Keratinocyte (primary cell): ENCODE data around the gene SCAPER. TPM values are rescaled to one million over a fixed set of nuclear protein-coding genes. Genes with fewer than 3 reads are reported as not detected.

Experiments used
- DNase-seq: peaks from one replicate; pipeline ENCODE4 v3.0.0-alpha.2; 2011; ENCODE audit warnings: low read depth, missing footprints, low spot score
- FAIRE-seq: peaks from 2 replicates; lab custom pipeline; 2011; peaks lifted over from hg19 to GRCh38; lab: Jason Lieb, UNC
- H2AFZ ChIP-seq: 2 replicates; pipeline ENCODE4 v1.6.0; 2012; ENCODE audit warnings: low read length, control low read depth, inconsistent platforms; ENCODE audit not compliant: control insufficient read depth
- H3K27ac ChIP-seq: 2 replicates; pipeline ENCODE4 v1.5.1; 2011; ENCODE audit warnings: low read length; ENCODE audit not compliant: control insufficient read depth, insufficient read depth
- H3K27me3 ChIP-seq: 3 replicates; pipeline ENCODE4 v1.6.0; 2011; ENCODE audit warnings: low read length; ENCODE audit not compliant: control insufficient read depth, insufficient read depth; ENCODE audit errors: extremely low read depth
- H3K36me3 ChIP-seq, 2 experiments: 2 replicates in 1 of 2; 3 replicates in 1 of 2; pipeline ENCODE4 v1.5.1; 2011; ENCODE audit warnings: low read length in 2 of 2, mild to moderate bottlenecking in 1 of 2; ENCODE audit not compliant: control insufficient read depth in 2 of 2, insufficient read depth in 2 of 2; ENCODE audit errors: extremely low read depth in 1 of 2
- H3K4me1 ChIP-seq: 3 replicates; pipeline ENCODE4 v1.5.1; 2011; ENCODE audit warnings: low read length; ENCODE audit not compliant: control insufficient read depth, insufficient read depth; ENCODE audit errors: extremely low read depth
- H3K4me2 ChIP-seq: 3 replicates; pipeline ENCODE4 v1.6.0; 2011; ENCODE audit warnings: low read depth, low read length; ENCODE audit not compliant: control insufficient read depth, insufficient read depth; ENCODE audit errors: extremely low read depth
- H3K4me3 ChIP-seq, 3 experiments: fragments of 200-600 bp in 1 of 3; sonication (generic) in 1 of 3; 2 replicates in 2 of 3; 3 replicates in 1 of 3; pipeline ENCODE4 v1.5.1; 2011 to 2016; ENCODE audit warnings: low read length in 3 of 3, mild to moderate bottlenecking in 3 of 3, control low read depth in 2 of 3, inconsistent platforms in 1 of 3, low read depth in 1 of 3, mixed read lengths in 1 of 3, mixed run types in 1 of 3, moderate library complexity in 1 of 3; ENCODE audit not compliant: control insufficient read depth in 2 of 3, insufficient read depth in 2 of 3; ENCODE audit errors: extremely low read depth in 1 of 3
- H3K79me2 ChIP-seq: 2 replicates; pipeline ENCODE4 v1.6.0; 2012; ENCODE audit warnings: low read length; ENCODE audit not compliant: control insufficient read depth, insufficient read depth
- H3K9ac ChIP-seq: 3 replicates; pipeline ENCODE4 v1.6.0; 2011; ENCODE audit warnings: low read length; ENCODE audit not compliant: control insufficient read depth, insufficient read depth; ENCODE audit errors: extremely low read depth
- H3K9me1 ChIP-seq: 3 replicates; pipeline ENCODE4 v1.6.0; 2011; ENCODE audit warnings: low read length; ENCODE audit not compliant: control insufficient read depth, insufficient read depth; ENCODE audit errors: extremely low read depth
- H3K9me3 ChIP-seq: 2 replicates; pipeline ENCODE4 v1.5.1; 2012; ENCODE audit warnings: low read depth, low read length; ENCODE audit not compliant: control insufficient read depth
- H4K20me1 ChIP-seq: 3 replicates; pipeline ENCODE4 v1.6.0; 2011; ENCODE audit warnings: low read length; ENCODE audit not compliant: control insufficient read depth, insufficient read depth; ENCODE audit errors: extremely low read depth
- EZH2 ChIP-seq: IDR thresholded peaks from one replicate; pipeline ENCODE4 v1.6.1; 2012; ENCODE audit warnings: inconsistent platforms, mild to moderate bottlenecking, low read length, moderate library complexity
- dilution Hi-C: fragments of 300-500 bp; cut with MboI; formaldehyde crosslinking; loops from one replicate; pipeline ENCODE4 v1.7.0; 2020; ENCODE audit warnings: low sequenced_read_pairs; ENCODE audit not compliant: extremely low pct_ligation_motif_present
- polyA plus RNA-seq, 5 experiments: library from polyadenylated mRNA; depleted of rRNA in 3 of 5; stranded (reverse) in 3 of 5; stranded (forward) in 1 of 5; unstranded in 1 of 5; fragments of >200 nt; gene quantifications; 1 replicate in 1 of 5; 2 replicates in 3 of 5; 3 replicates in 1 of 5; pipeline versions ENCODE4 v1.2.1 to v1.2.3, GENCODE V29; 2011 to 2012; ENCODE audit warnings: missing spikeins in 2 of 5, low read depth in 1 of 5, low replicate concordance in 1 of 5
- TF ChIP-seq, protein P1 (sequence below), 3 experiments: IDR thresholded peaks in 1 of 3; conservative IDR thresholded peaks in 1 of 3; optimal IDR thresholded peaks in 1 of 3; 2 replicates in 2 of 3; 3 replicates in 1 of 3; pipeline versions ENCODE3 to v1.5.1; 2011; ENCODE audit warnings: low read length in 3 of 3, mild to moderate bottlenecking in 3 of 3, moderate library complexity in 2 of 3, control low read depth in 1 of 3, inconsistent platforms in 1 of 3; ENCODE audit not compliant: insufficient read depth in 2 of 3; ENCODE audit errors: extremely low read depth in 1 of 3

Gene SCAPER
- polyA plus RNA-seq, 1 donor (not counting 4 experiments of a cell fraction or from before 2014, with no cell fraction given): 5.2 TPM

DNA sequence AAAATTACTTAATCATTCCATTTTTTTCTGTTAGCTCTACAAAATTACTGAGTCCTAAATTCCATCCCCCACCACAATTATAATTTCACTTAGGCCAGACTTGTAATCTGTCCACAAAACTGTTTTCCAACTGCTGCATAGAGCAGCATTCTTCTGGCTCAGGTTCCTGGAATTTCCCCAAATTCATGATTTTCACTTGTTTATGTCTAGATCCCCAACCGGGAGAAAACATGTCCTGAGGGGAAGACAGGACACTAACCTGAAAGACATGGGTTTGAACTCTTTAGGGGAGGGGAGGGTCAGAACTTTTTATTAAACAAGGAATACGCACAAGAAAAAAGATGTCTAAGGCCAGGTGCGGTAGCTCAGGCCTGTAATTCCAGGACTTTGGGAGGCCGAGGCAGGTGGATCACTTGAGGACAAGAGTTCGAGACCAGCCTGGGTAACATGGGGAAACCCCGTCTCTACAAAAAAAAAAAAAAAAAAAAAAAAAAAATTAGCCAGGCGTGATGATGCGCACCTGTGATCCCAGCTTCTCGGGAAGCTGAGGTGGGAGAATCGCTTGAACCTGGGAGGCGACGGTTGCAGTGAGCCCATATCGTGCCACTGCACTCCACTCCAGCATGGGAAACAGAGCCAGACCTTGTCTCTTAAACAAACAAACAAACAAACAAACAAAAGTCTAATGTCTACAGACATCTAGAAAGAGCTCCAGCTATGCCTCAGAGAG, 595.4 kb downstream of the SCAPER start:
- FAIRE-seq: no peak

DNA sequence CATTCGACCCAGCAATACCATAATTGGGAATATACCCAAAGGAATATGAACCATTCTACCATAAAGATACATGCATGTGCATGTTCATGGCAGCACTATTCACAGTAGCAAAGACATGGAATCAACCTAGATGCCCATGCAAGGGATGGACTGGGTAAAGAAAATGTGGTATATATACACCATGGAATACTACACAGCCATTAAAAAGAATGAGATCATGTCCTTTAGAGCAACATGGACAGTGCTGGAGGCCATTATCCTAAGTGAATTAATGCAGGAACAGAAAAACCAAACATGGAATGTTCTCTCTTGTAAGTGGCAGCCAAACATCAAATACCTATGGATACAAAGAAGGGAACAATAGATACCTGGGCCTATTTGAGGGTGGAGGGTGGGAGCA, 601.2 kb downstream of the SCAPER start:
- DNase-seq: no peak
- no peak overlapping the region for H3K4me3 ChIP-seq
- peaks cover 84% of the 10 kb centered on the region for H3K79me2 ChIP-seq
- H3K4me1 ChIP-seq: no peaks in the 10 kb centered on the region
- TF ChIP-seq, protein P1, sequence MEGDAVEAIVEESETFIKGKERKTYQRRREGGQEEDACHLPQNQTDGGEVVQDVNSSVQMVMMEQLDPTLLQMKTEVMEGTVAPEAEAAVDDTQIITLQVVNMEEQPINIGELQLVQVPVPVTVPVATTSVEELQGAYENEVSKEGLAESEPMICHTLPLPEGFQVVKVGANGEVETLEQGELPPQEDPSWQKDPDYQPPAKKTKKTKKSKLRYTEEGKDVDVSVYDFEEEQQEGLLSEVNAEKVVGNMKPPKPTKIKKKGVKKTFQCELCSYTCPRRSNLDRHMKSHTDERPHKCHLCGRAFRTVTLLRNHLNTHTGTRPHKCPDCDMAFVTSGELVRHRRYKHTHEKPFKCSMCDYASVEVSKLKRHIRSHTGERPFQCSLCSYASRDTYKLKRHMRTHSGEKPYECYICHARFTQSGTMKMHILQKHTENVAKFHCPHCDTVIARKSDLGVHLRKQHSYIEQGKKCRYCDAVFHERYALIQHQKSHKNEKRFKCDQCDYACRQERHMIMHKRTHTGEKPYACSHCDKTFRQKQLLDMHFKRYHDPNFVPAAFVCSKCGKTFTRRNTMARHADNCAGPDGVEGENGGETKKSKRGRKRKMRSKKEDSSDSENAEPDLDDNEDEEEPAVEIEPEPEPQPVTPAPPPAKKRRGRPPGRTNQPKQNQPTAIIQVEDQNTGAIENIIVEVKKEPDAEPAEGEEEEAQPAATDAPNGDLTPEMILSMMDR (optimal IDR thresholded peaks at IDR 0.05 in 1 of 3, IDR thresholded peaks at IDR 0.05 in 1 of 3, conservative IDR thresholded peaks at IDR 0.05 in 1 of 3; ENCODE audit: extremely low read depth in 1 of 3, insufficient read depth in 2 of 3, low read length in 3 of 3): no peak
- no peak for TF ChIP-seq EZH2
- no peak overlapping the region for H2AFZ ChIP-seq
- FAIRE-seq: no peak
- no peaks in the 10 kb centered on the region for H4K20me1 ChIP-seq
- dilution Hi-C loops: no loop called here
- H3K4me2 ChIP-seq: no peak overlapping the region
- H3K27me3 ChIP-seq: no peaks in the 10 kb centered on the region
- H3K9me3 ChIP-seq: no peaks in the 10 kb centered on the region
- no peak overlapping the region for H3K27ac ChIP-seq
- H3K36me3 ChIP-seq: no peaks in the 10 kb centered on the region
- no peak overlapping the region for H3K9ac ChIP-seq
- no peaks in the 10 kb centered on the region for H3K9me1 ChIP-seq

More for the DNA sequence above, 595.4 kb downstream of the SCAPER start:
- H3K9ac ChIP-seq: peak overlapping the region; percentile 96
- peak overlapping the region; percentile 85 for H3K27ac ChIP-seq
- H3K36me3 ChIP-seq: no peaks in the 10 kb centered on the region
- peaks cover 52% of the 10 kb centered on the region for H3K79me2 ChIP-seq
- H3K4me2 ChIP-seq: peak overlapping the region; percentile 99
- DNase-seq: no peak
- peaks cover 3% of the 10 kb centered on the region for H3K9me1 ChIP-seq
- no peaks in the 10 kb centered on the region for H4K20me1 ChIP-seq
- peak overlapping the region; percentile 70 to 89 (median 88) for H3K4me3 ChIP-seq
- H3K9me3 ChIP-seq: no peaks in the 10 kb centered on the region
- no peaks in the 10 kb centered on the region for H3K27me3 ChIP-seq
- TF ChIP-seq, protein P1 (optimal IDR thresholded peaks at IDR 0.05 in 1 of 3, IDR thresholded peaks at IDR 0.05 in 1 of 3, conservative IDR thresholded peaks at IDR 0.05 in 1 of 3; ENCODE audit: extremely low read depth in 1 of 3, insufficient read depth in 2 of 3, low read length in 3 of 3): no peak
- no peak for TF ChIP-seq EZH2
- H3K4me1 ChIP-seq: peaks cover 36% of the 10 kb centered on the region
- H2AFZ ChIP-seq: no peak overlapping the region
- dilution Hi-C loops: no loop called here
